Coronary artery (tissue), 2 donors: Measurements from ENCODE around the gene SRM.
A peak's percentile ranks its signal among the peaks of the same experiment; 100 is the strongest.
"Not testable (repeated sequence)": the region's sequence is repeated elsewhere in the genome, so short reads cannot be mapped to it uniquely, and the experiment has no call there.

Experiments used
- DNase-seq: peaks from one replicate; pipeline ENCODE4 v3.0.0-alpha.2; 2017; ENCODE audit warnings: low spot score
- H3K27ac ChIP-seq, 2 donors: fragments of 200-600 bp; sonication (generic); one replicate each; pipeline ENCODE4 v1.5.1; 2016 to 2019
- H3K4me3 ChIP-seq: fragments of 200-600 bp; sonication (generic); 2 replicates; pipeline ENCODE4 v1.5.1; 2016; ENCODE audit warnings: mild to moderate bottlenecking, moderate library complexity
- CTCF ChIP-seq: fragments of 200-600 bp; sonication (generic); IDR thresholded peaks from one replicate; pipeline ENCODE4 v1.5.1; 2019; ENCODE audit warnings: antibody characterized with exemption

SRM gene

GRCh38 chr1:11059968-11060830, at the start of gene SRM:
TSS of gene SRM (minus strand) at chr1:11060018. CDS start at chr1:11059943, 75 bp downstream.
- peak within 1 kb of the TSS; percentile 99 for H3K4me3 ChIP-seq
- DNase-seq: peak; percentile 89
- peak; percentile 40 for TF ChIP-seq CTCF
- peak within 1 kb of the TSS; percentile 32 to 77 for H3K27ac ChIP-seq

DNA sequence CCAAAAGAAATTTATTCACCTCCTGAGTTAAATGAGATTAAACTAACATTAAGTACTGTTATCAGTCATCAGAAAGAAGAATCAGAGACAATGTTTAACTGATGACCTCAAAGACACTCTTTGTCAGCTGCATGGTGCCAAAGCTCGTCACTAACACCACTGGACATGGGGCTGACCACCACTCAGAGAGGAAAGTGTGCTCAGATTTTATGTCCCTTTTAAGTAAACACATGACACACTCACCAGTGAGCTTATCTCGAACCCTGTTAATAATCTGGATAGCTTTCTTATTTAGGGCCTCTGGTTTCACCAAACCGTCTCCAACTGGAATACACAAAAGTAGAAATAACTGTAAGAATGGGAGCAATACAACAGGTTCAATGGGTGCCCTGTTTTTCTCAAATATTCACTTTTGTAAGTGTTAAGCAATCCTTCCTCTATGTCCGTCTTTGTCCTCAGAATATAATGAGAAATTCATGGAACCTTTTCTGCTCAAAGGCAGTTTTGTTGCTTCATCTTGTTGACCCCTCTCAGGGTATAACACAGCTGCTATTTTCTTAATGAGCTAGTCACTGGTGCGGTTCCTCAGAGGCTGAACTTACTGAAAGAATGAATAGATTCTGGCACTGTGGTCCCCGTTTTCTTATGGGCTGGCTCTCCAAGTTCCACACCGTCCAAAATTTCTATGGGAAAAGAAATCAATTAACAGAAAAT, 49.4 kb upstream of the SRM start:
- Histone ChIP-seq H3K4me3 (no peak overlapping the region), H3K27ac (no peak overlapping the region)
- no peak for TF ChIP-seq CTCF
- no peak for DNase-seq

DNA sequence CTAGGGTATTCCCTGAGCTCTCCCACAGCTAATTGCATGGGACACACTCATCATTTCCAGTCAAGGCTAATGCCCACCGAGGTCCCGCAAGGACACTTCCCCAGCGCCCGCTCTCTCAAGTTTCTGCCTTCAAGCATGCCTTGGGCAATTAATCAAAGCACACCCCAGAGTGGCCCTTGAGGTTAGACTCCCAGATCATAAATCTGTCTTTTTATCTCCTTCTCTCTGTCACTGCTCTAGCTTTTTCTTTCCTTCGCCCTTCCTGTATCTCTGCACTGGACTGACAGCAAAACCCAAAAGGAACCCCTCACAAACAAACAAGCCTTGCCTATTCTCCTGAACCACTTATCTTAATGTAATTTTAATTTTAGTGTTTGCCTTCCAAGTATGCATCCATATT, 47.8 kb upstream of the SRM start:
- Histone ChIP-seq H3K27ac (no peak overlapping the region), H3K4me3 (no peak overlapping the region)
- no peak for TF ChIP-seq CTCF
- DNase-seq: no peak

DNA sequence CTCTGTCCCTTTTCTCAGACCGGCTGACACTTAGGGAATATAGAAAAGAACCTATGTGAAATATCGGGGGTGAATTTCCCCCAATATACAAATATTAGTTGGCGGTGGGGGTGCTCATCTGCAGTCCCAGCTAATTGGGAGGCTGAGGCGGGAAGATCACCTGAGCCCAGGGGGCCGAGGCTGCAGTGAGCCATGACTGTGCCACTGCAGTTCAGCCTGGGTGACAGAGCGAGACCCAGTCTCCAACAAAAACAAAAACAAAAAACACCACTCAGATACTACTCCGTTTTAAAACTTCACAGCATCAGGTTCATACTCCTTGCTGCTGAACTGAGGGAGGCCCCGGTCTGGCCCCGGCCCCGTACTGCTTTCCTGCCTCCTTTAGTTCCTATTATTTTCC, 45.8 kb upstream of the SRM start:
- Histone ChIP-seq H3K27ac (no peak overlapping the region), H3K4me3 (no peak overlapping the region)
- DNase-seq: no peak
- no peak for TF ChIP-seq CTCF

GRCh38 chr1:11101347-11101746, 41.5 kb upstream of the SRM start:
- no peak for TF ChIP-seq CTCF
- no peak for DNase-seq
- Histone ChIP-seq H3K27ac (no peak overlapping the region), H3K4me3 (no peak overlapping the region)

DNA sequence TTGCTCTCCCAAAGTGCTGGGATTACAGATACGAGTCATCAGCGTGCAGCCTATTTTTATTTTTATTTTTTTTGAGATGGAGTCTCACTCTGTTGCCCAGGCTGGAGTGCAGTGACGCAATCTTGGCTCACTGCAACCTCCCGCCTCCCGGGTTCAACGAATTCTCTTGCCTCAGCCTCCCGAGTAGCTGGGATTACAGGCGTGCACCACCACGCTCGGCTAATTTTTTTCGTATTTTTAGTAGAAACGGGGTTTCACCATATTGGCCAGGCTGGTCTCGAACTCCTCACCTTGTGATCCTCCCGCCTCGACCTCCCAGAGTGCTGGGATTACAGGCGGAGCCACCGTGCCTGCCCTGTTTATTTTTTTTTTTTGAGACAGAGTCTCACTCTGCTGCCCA, 41.0 kb upstream of the SRM start:
- not testable (repeated sequence) for H3K27ac ChIP-seq, DNase-seq, H3K4me3 ChIP-seq

DNA sequence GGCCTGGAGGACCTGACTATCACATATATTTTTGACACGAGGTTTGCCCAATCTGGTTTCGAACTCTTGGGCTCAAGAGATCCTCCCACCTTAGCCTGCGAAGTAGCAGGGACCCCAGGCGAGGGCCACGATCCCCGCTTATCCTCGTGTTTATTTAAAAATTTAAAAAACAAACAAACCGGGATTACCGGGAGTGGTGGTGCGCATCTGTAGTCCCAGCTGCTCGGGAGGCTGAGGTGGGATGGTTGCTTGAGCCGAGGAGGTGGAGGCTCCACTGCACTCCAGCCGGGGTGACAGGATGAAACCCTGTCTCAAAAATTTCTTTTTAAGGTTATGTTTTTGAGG, 40.3 kb upstream of the SRM start:
- DNase-seq: no peak
- TF ChIP-seq CTCF: no peak
- Histone ChIP-seq H3K27ac (peak overlapping the region; percentile 65 to 80), H3K4me3 (peak overlapping the region; percentile 82)
